ENCODE results near the gene RSRP1.

DNA sequence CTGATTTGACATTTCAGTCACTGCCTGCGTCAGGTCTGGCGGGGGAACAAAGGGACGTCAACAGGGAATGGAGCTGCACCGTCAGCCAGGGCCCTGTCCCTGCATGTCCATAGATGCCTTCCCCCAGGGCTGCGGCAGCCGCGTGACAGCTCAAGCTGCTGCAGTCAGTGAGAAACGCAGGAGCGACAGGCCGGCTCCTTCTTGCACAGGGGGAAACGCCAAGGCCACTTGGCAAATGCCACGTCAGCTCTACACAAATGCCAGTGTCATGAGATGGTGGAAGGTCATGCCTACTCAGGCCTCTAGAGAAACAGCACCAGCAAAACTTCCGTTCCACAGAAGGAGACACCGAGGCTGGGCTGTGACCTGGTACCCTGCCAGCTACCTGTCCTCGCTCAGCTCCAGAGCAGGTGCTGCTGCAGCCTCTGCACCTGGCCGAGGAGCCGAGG lies 52.7 kb downstream of the RSRP1 start:
- TF ChIP-seq, protein P1, sequence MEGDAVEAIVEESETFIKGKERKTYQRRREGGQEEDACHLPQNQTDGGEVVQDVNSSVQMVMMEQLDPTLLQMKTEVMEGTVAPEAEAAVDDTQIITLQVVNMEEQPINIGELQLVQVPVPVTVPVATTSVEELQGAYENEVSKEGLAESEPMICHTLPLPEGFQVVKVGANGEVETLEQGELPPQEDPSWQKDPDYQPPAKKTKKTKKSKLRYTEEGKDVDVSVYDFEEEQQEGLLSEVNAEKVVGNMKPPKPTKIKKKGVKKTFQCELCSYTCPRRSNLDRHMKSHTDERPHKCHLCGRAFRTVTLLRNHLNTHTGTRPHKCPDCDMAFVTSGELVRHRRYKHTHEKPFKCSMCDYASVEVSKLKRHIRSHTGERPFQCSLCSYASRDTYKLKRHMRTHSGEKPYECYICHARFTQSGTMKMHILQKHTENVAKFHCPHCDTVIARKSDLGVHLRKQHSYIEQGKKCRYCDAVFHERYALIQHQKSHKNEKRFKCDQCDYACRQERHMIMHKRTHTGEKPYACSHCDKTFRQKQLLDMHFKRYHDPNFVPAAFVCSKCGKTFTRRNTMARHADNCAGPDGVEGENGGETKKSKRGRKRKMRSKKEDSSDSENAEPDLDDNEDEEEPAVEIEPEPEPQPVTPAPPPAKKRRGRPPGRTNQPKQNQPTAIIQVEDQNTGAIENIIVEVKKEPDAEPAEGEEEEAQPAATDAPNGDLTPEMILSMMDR (IDR thresholded peaks at IDR 0.05; ENCODE audit: poor library complexity) = no peak
- no peak for TF ChIP-seq EZH2 (IDR thresholded peaks at IDR 0.05; ENCODE audit: borderline replicate concordance)

Data from hepatocyte (in vitro differentiated cells).